ENCODE results near the gene AKNAD1.
"Not testable (repeated sequence)": the region's sequence is repeated elsewhere in the genome, so short reads cannot be mapped to it uniquely, and the experiment has no call there.

The AKNAD1 gene, protein sequence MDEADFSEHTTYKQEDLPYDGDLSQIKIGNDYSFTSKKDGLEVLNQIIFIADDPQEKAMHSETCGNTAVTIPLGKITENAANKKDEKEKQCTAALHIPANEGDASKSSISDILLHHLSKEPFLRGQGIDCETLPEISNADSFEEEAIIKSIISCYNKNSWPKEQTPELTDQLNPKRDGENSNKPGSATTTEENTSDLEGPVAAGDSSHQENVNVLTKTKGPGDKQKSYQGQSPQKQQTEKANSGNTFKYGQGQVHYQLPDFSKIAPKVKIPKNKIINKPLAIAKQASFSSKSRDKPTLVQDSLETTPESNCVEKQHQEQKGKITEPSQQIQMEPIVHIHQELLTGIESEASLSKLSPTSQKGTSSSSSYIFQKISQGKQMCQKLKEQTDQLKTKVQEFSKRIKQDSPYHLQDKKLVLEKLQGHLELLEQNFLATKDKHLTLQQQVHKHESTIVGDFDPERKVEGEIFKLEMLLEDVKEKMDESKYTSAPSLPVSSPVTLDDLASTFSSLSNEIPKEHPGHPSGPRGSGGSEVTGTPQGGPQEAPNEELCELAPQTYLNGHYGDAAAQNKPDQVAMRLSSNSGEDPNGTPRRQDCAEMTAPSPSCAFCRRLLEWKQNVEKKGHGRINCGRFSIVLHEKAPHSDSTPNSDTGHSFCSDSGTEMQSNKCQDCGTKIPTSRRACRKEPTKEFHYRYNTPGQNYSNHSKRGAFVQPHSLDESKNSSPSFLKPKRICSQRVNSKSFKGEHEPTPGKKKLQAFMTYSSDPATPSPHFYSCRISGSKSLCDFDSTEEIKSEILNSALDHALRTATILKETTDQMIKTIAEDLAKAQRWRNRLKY

DNA sequence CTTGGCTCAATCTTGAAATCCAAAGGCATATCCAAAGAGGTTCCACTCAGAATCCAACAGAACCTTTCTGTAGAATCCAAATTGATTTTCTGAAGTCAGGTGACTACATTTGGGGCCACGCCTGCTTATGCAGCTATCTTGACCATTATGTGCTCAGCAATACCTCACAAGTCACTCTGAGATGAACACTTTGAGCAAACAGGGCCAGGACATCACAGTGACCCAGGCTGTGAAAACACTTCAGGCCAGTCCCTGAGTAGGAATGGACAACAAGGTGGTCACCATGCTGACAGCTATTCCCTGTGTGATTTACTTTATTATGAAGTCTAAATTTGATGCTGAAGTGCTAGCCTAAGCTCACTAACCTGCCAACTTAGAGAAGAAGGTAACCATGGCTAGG lies at the start of gene AKNAD1:
Gene AKNAD1, minus strand, starts transcription at position 101 of the 400 bp plus-strand sequence. CDS start 4,430 bp downstream, outside the sequence.
- no peak for DNase-seq

GRCh38 chr1:108901106-108901505 lies 44.2 kb upstream of the AKNAD1 start:
- DNase-seq: no peak

GRCh38 chr1:108897865-108898720 lies 41.2 kb upstream of the AKNAD1 start:
- DNase-seq: no peak

GRCh38 chr1:108896146-108897145 lies 39.6 kb upstream of the AKNAD1 start:
- DNase-seq: no peak

DNA sequence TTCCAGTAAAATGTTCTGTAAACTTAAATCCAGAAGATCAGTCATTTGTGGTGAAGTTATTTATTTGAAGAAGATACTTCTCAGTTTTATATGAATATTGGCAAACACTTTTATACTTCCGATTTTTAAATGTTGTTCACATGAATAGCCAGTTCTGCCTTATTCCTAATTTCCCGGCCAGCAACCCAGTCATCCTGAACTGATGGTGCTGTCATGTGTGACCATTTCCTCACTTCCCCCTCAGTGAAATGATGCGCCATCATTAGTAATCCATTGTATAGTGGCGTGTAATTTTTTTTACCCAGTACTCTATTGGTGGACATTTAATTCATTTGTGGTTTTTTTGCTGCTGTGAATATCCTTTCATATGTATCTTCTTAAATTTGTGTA lies 36.2 kb upstream of the AKNAD1 start:
- no peak for DNase-seq

DNA sequence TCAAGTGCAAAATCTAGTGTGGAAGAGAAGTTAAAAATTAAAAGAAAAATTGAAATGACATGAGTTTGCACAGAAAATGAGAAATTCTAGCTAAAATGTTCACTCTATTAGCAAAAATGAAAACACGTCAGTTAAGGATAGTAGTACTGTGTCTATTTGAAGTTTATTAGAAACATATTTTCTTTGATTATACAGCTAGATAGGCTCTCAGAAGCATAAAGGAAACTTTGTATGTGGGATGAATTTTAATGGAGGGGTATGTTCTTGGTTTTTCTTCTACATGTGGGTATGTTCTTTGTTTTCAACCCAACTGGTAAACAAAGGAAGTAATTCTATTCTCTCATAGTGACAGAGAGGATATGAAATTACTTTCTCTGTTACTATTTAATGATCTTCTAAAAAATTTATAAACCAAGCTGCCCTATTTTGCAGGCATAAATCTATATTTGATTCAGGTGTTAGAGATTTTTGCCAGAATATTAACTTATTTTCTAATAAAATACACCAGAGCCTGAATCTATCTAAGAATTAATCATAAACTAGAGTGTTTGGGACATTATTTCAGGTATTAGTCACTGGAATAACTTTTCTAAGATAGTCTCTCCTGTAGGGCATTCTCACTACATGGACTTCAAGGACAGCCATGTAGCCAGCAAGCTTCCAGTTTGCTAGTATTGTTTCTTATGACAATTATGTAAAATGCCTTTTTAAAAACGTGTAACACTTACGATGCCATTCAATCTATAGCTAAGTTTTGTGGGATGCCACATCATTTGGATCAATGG lies 35.7 kb upstream of the AKNAD1 start:
- DNase-seq: no peak

GRCh38 chr1:108889706-108890384 lies 33.0 kb upstream of the AKNAD1 start:
- no peak for DNase-seq

DNA sequence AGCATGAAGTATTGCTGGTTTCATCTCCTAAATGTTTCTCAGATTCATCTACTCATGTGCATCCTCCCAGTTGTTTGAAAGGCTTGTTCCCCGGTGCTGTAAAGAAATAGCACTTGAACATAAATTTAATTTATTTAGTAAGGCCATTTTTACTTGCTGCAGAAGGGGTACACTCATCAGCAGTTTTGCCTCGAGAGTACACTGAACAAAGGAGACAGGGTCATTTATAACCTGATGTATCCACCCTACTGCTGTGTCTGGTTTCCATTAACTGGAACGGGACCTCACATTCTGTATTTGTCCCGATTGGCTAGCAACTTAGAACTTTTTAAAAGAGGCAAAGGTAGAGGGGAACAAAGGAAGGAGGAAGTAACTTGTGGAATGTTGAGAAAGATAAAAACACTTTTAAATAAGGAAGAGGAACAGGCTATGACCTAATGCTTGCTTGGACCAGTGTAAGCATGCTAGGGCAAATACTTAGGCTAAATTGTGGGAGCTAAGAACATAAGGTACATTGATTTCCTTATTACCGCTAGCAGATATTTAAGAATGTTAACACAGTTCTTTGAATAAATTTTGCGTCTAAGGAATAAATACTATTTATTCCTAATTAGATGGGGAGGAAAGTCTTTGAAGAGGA lies 32.2 kb upstream of the AKNAD1 start:
- DNase-seq: not testable (repeated sequence)

DNA sequence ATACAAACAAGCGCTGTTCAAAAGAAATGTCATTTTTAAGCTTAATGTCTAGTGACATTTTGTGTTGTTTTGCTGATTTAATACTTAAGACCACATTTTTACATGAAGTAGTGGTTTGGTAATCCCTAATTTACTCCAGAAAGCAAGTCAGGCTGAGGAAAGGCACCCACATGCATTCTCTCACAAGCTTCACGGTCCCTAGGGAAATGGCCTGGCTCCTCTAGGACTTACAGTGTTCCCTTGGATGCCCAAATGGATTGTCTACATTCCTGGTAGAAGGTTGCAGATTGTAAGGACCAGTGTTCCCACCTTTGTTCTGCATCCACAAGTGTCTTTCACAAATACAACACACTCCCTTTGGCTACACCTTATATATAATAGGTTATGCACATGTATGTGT lies 29.4 kb upstream of the AKNAD1 start:
- DNase-seq: no peak

DNA sequence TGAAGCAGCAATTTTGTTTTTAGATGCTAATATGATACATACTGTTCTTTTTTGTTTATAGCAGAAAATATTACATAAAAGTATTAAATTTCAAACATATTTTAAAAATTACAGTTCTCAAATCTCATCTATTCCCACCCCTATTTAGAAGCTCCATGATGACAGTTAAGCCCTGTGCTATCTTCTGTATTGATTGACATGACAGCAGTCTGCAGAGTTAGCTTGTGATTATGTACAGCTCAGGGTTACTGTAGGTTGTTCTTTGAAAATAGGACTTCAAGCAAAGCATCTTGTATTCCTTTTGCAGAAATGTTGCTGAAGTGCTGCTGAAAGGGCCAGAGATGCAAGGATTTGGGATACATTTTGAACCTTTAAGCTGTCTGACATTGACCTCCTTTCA lies 28.1 kb upstream of the AKNAD1 start:
- no peak for DNase-seq

- DNase-seq: no peak
Measured at GRCh38 chr1:108882837-108883236, 25.9 kb upstream of the AKNAD1 start.

- no peak for DNase-seq
Measured at GRCh38 chr1:108881369-108881768, 24.5 kb upstream of the AKNAD1 start.

GRCh38 chr1:108880850-108881249 lies 24.0 kb upstream of the AKNAD1 start:
- DNase-seq: no peak

- no peak for DNase-seq
Measured at GRCh38 chr1:108878678-108879077, 21.8 kb upstream of the AKNAD1 start.

- no peak for DNase-seq
Measured at GRCh38 chr1:108878160-108878469, 21.2 kb upstream of the AKNAD1 start.

- DNase-seq: no peak
Measured at GRCh38 chr1:108877348-108878159, 20.7 kb upstream of the AKNAD1 start.

DNA sequence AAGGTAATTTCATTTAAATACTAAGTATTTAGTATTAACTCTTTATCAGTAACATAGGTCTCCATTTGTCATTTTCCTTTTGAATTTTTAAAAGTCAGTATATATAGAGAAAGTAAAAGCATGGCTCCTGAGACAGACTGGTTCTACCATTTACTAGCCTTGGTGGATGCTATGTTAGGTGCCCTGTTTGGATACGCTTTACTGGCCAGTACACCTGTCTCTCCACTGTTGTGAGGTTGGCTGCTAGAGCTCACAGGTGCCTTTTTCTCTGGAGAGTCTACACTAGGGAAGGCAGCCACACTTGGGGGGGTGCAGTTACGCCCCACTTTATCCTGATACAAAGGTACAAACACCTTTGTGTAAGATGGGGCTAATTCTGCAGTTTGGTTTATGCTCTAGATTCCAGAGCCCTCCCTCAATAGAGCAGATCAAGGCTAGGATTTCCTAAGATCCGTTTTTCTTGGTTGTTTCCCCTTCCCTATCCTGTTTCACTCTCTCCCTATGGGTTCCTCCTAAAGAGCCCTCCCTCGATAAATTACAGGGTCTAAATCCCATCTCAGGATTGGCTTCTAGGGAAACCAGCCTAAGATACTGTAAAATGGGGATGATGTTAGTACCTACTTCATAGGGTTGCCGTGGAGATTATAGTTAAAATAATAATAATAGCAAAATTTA lies 14.3 kb upstream of the AKNAD1 start:
- no peak for DNase-seq

DNA sequence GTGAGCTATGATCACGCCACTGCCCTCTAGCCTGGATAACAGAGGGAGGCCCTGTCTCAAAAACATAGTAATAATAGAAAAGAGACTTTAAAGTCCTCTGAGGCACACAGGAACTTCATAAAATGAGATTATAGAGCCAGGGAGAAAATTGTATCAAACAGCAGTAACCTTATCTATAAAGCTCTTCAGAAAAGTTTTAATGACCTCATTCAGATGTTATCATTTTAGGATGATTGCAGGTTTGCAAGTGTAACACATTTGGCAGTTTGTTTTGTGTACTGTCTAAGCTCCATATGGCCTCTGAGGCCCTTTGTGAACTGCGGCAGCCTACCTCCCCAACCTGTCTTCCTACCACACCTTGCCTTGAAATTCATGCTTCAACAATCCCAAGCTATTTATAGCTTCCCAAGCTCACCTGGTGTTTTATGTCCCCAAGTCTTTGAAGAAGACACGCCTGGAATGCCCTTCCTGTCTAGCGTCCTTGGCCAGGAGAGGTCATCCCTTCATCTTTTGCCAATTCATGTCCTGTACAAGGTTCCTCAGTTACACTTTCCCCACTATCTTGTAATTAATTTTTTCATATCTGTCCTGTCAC lies 8.5 kb upstream of the AKNAD1 start:
- DNase-seq: no peak

Measured in stimulated activated CD4-positive, alpha-beta T cell treated with anti-CD3 and anti-CD28 coated beads, Interleukin-15, amount 100 ng/mL, for 24 hours (primary cell).